ENCODE data around the gene PREX1.
A peak's percentile ranks its signal among the peaks of the same experiment; 100 is the strongest.
"Not testable (repeated sequence)": the region's sequence is repeated elsewhere in the genome, so short reads cannot be mapped to it uniquely, and the experiment has no call there.

Gene PREX1

GRCh38 chr20:48791014-48791413 lies 36.8 kb downstream of the PREX1 start:
- peak in 1 of 5 experiments; percentile 59 for DNase-seq

GRCh38 chr20:48790473-48791003 lies 37.3 kb downstream of the PREX1 start:
- DNase-seq: no peak

GRCh38 chr20:48789781-48790472 lies 37.9 kb downstream of the PREX1 start:
- peak in 1 of 5 experiments; percentile 48 for DNase-seq

GRCh38 chr20:48789185-48789668 lies 38.6 kb downstream of the PREX1 start:
- DNase-seq: peak in 2 of 5 experiments; percentile 18 to 59

GRCh38 chr20:48788486-48789072 lies 39.2 kb downstream of the PREX1 start:
- no peak for DNase-seq

- DNase-seq: no peak
Measured at GRCh38 chr20:48787861-48788375, 39.9 kb downstream of the PREX1 start.

GRCh38 chr20:48786951-48787705 lies 40.7 kb downstream of the PREX1 start:
- no peak for DNase-seq

- no peak for DNase-seq
Measured at GRCh38 chr20:48785801-48786200, 42.0 kb downstream of the PREX1 start.

GRCh38 chr20:48785256-48785655 lies 42.5 kb downstream of the PREX1 start:
- no peak for DNase-seq

GRCh38 chr20:48784273-48784641 lies 43.5 kb downstream of the PREX1 start:
- DNase-seq: no peak

GRCh38 chr20:48783533-48784272 lies 44.1 kb downstream of the PREX1 start:
- DNase-seq: peak in 4 of 5 experiments; percentile 15 to 85 (median 40)

- no peak for DNase-seq
Measured at GRCh38 chr20:48782901-48783308, 44.9 kb downstream of the PREX1 start.

GRCh38 chr20:48782053-48782452 lies 45.7 kb downstream of the PREX1 start:
- DNase-seq: no peak

GRCh38 chr20:48781634-48782033 lies 46.2 kb downstream of the PREX1 start:
- no peak for DNase-seq

GRCh38 chr20:48779435-48779834 lies 48.4 kb downstream of the PREX1 start:
- DNase-seq: no peak

GRCh38 chr20:48777821-48778220 lies 50.0 kb downstream of the PREX1 start:
- no peak for DNase-seq

GRCh38 chr20:48777005-48777404 lies 50.8 kb downstream of the PREX1 start:
- DNase-seq: no peak

- no peak for DNase-seq
Measured at GRCh38 chr20:48776306-48776705, 51.5 kb downstream of the PREX1 start.

- DNase-seq: not testable (repeated sequence)
Measured at GRCh38 chr20:48775545-48775944, 52.3 kb downstream of the PREX1 start.

GRCh38 chr20:48774696-48775095 lies 53.1 kb downstream of the PREX1 start:
- no peak for DNase-seq

GRCh38 chr20:48773837-48774418 lies 53.9 kb downstream of the PREX1 start:
- DNase-seq: no peak
